ENCODE measurements around the gene OSTN.
"Not testable (repeated sequence)": the region's sequence is repeated elsewhere in the genome, so short reads cannot be mapped to it uniquely, and the experiment has no call there.

The OSTN gene, protein sequence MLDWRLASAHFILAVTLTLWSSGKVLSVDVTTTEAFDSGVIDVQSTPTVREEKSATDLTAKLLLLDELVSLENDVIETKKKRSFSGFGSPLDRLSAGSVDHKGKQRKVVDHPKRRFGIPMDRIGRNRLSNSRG

DNA sequence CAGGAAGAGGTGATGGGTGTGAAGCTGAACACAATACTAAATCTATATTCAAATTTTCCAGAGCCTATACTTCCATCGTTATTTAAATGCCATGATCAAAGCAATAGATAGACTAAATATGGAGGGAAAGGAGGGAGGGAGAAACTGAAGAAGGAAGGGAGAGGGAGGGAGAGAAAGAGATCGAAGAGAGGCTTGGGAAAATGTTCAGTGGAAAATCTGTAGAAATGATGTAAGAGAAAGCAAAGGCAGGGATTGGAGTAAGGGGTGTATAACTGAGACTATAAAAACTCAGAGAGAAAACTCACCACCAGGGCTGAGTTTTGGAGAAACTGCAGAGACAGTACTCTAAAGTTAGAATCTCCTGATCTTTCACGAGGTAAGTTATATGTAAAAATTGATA lies at the start of gene OSTN:
Gene OSTN, plus strand, starts transcription at position 310 of the 400 bp plus-strand sequence. CDS start 13,292 bp downstream, outside the sequence.
- no peak for DNase-seq

DNA sequence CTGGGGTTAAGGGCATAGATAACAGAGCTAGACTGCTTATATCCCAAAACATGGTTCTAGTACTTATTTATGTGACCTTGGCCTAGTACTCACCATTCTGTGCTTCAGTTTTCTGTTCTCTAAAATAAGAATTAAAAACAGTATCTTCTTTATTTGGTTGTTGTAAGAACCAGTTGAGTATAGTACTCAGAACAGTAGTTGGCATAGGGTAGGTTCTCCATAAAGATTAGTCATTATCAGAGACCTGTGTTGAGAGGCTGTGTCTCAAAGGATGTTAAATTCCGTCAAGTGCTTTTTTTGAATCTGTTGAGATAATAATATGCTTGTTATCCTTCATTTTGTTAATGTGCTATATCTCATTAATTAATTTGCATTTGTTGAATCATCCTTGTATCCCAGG lies 47.4 kb upstream of the OSTN start:
- DNase-seq = no peak

DNA sequence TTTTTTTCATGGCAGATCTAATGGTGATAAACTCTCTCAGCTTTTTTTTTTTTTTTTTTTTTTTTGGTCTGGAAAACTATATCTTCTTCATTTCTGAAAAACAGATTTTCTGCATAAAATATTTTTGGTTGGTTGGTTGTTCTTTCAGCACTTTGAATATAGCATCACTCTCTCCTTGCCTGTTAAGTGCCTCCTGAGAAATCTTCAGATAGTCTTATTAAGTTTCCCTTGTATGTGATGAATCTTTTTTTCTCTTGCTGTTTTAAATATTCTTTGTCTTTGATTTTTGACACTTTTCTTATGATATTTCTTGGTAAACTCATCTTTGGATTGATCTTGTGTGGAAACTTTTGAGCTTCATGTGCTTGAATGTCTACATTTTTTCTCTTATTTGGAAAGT lies 44.2 kb upstream of the OSTN start:
- DNase-seq = no peak

DNA sequence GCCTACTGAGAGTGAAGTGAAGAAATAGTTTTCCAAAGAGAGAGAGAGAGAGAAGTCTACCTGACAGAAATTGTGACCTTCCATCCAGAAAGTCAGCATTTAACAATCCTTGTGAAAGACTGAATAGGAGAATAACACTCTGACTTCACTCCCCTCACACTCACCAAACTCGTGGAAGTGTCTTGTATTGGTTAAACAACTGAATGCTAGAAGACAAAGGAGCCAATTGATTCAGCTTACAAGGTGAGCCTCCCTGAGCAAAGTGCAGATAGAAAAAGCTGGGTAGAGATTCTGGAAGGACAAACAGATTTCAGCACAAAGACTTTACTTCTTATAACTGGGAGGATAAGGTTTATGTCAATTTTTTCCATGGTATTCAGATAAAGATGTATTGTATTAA lies 40.8 kb upstream of the OSTN start:
- DNase-seq = no peak

DNA sequence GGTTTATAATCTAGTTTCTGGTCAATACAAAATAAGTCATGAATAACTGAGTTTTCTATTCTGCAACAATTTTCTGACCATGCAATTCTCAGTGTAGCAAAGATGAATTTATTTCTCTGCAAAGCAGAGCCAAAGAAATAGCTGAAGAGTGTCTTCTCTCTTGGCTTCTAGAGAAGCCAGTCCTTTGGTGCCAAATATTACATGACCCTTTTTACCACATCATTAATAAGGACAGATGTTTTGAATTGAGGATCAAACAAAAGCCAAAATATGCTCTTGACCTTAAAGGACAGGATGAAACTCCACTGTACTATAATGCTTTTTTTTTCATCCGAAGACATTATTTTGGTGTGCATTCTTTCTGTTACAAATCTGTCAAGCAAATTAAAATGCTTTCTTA lies 40.2 kb upstream of the OSTN start:
- no peak for DNase-seq

DNA sequence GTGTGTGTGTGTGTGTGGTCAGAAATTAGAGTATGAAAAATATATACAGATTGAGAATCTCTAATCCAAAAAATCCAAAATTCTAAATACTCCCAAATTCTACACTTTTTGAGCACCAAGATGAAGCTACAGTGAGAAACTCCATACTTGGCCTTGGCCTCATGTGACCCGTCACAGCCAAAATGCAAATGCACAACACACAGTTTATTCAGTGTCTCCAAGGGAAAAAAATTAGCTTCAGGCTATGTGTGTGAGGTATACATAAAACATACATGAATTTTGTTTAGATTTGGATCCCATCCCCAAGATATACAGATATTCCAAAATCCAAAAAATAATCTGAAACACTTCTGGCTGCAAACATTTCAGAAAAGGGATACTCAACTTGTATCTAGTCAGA lies 33.2 kb upstream of the OSTN start:
- DNase-seq = no peak

DNA sequence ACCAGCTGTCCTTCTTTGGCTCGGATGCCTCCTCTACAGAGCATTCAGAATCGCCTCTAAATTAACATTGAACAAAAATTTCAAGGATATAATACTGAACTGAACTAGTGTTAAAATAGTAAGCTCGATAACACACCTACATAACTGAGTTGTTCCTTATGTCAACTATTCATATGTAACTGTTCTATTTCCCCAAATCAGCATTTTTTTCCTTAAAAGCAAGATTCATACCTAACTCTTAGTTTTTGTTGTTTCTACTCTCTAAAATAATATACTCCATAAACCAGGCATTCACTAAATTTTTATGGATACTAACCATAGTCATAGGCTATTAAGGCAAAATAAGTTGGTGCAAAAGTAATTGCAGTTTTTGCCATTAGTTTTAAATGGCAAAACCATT lies 32.7 kb upstream of the OSTN start:
- DNase-seq = no peak

DNA sequence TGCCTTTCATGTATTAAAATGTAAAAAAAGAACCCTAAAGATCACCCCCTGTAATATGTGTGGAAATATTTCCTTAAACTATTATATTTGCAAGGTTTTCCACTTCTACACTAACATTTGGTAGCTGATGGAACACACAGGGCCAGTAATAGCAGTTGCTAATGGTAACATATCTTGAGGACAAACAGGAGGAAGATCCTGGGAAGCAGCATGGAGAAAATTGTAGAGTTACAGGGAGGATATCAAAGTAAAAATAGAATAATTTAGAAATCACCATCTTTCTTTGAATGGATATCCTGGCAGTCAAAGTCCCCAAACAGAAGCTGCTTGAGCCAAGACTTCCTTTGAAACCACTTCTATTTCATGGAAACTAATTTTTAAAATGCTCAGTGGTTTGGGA lies 29.5 kb upstream of the OSTN start:
- no peak for DNase-seq

DNA sequence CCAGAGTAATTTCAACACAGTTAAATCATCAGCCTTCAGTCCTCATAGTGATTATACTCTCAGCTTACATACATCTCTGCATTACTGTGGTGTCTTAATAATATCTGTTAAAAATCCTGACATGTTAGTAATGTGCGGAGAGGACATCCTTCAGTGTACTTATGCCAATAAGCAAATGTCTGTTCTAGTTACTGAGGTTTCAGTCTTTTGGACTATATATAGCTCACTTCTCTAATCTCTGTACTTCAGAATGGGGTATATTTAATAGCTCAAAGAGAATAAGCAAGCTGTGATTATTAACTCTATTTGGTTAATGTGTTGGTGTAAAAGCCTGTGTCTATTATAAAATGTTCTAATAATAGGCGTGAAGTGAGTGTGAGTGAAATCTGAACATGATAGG lies 28.9 kb upstream of the OSTN start:
- DNase-seq = no peak

DNA sequence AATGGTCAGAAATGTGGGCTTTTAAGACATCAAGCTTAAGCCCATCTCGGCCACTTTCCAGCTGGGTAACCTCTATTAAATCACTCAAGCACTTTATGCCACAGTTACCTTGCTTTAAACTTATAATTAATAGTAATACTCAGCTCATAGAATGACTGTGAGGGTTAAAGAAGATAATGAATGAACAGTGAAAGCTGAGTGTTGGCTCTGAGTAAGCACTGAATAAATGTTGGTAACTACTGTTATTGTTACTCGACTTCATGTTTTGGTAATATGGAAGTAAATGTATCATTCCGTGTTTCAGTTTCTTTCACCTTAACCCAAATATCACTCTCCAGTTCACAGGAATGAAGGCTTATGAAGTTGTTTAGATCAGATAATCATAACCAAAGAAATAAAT lies 23.9 kb upstream of the OSTN start:
- no peak for DNase-seq

DNA sequence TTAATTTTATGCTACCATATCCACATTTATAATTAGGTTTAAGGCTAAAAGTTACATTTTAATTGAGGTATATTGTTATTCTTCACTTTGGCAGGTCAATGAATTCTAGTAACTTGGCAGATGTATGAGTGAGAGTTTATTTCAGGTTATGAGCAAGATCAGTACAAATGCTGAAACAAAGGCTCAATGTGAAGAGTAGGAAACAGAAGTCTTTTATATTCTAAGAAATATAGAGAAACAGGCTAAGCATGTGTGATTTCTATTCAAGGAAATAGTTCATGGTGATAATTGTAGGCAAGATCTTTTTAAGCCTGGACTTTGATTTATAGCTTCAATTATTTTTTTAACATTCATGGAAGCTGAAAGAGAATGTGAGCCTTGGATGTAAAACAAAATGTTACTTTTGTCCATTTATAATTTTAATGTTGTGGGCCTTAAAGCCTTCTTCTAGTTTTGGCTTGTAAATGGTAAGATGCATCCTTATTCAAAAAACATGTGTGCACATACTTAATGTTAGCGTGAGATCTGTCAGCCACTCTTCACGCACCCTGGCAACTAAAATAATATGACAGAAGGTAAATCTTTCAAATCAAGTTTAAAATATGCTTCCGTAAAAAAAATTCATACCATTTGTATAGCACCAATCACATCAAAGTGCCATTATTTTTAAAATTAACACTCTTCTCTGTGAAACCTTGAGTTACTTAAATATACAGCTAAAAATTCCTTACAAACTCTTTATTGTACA lies 22.8 kb upstream of the OSTN start:
- DNase-seq = no peak

DNA sequence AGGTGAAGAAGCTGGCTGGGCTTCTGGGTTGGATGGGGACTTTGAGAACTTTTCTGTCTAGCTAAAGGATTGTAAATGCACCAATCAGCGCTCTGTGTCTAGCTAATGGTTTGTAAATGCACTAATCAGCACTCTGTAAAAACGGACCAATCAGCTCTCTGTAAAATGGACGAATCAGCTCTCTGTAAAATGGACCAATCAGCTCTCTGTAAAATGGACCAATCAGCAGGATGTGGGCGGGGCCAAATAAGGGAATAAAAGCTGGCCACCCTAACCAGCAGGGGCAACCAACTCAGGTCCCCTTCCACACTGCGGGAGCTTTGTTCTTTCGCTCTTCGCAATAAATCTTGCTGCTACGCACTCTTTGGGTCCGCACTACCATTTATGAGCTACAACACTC lies 13.7 kb upstream of the OSTN start:
- DNase-seq = not testable (repeated sequence)

DNA sequence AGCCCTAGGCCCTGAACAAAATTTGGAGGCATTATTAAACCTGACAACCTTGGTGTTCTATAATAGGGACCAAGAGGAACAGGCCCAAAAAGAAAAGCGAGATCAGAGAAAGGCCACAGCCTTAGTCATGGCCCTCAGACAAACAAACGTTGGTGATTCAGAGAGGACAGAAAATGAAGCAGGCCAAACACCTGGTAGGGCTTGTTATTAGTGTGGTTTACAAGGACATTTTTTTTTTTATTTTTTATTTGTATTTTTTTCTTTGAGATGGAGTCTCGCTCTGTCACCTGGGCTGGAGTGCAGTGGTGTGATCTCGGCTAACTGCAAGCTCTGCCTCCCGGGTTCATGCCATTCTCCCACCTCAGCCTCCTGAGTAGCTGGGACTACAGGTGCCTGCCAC lies 10.8 kb upstream of the OSTN start:
- DNase-seq = not testable (repeated sequence)

DNA sequence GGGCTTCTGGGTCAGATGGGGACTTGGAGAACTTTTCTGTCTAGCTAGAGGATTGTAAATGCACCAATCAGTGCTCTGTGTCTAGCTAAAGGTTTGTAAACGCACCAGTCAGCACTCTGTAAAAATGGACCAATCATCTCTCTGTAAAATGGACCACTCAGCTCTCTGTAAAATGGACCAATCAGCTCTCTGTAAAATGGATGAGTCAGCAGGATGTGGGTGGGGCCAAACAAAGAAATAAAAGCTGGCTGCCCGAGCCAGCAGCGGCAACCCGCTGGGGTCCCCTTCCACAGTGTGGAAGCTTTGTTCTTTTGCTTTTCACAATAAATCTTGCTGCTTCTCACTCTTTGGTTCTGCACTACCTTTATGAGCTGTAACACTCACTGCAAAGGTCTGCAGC lies 6.8 kb upstream of the OSTN start:
- DNase-seq = not testable (repeated sequence)

DNA sequence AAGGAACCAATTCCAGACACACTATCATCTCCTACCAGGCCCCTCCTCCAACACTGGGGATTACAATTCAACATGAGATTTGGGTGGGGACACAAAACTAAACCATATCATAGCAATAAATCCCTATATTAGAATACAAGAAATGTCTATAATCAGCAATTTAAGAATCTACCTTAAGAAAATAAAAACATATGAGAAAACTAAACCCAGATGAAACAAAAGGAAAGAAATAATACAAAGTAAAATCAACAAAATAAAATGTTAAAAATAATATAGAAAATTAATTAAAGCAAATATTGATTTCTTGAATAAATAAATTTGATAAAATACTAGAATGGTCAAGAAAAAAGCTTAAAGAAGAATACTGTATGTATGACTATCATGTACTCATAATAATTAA lies 6.1 kb upstream of the OSTN start:
- DNase-seq = no peak

DNA sequence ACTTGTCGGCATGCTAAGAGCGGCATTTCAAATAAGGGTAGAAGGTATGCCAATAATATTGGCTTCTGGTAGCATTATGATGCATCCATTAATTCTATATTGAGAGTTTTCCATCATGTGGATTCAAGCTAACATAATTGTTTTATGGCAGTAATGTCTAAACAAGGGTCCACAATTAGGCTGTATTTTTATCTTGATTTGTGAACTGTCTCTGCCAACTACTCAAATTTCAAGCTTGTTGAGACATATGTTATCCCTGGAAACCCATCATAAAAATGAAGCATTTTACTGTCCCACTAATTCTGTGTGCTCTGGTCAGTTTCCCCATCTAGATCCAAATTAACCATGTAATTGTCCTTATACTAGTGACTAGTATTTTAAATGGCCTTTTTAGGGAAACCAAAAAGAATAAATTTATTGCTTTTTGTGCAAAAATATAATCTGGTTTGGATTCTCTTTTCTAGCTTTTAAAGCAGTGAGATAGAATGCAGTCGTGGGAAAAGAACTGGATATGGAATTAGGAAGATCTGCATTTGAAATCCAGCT lies 1.2 kb upstream of the OSTN start:
- no peak for DNase-seq

DNA sequence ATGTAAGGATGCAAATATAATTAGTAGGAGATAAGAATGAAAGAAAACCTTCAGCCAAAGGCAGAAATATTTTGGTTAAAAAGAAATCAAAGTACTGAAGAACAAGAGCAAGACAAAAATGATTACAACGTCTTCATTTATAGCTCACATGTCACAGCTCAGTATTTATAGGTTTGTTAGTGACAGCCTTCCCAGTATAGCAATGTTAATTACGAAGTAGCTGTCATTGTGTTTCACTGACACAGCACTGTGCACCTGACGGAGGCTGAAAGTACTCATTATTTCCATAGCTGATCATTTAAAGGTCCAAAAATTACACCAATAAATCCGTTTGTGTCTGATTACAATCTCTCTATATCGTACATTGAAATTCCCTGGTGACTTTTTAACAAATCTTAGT lies 561 bp upstream of the OSTN start:
- no peak for DNase-seq

DNA sequence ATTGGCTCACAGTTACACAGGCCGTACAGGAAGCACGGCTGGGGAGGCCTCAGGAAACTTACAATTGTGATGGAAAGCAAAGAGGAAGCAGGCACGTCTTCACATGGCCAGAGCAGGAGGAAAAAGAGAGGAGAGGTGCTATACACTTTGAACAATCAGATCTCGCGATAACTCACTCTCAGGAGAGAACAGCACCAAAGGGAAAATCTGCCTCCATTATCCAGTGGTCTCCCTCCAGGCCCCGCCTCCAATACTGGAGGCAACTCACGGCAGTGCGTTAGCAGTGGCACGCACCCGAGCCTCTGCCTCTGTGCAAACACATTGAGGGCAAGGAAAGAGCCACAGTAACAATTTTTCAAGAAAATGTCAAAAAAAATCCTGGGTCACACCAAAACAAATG lies 11.0 kb downstream of the OSTN start:
- no peak for DNase-seq

DNA sequence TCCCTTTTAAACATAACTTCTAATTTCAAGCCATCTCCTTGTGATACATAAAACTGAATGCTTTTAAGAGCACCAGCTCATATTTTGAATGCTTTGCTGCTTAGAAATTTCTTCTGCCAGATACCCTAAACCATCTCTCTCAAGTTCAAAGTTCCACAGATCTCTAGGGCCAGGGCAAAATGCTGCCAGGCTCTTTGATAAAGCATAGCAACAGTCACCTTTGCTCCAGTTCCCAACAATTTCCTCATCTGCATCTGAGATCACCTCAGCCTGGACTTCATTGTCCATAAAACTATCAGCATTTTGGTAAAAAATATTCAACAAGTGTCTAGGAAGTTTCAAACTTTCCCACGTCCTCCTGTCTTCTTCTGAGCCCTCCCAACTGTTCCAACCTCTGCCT lies 17.5 kb downstream of the OSTN start:
- DNase-seq = no peak

DNA sequence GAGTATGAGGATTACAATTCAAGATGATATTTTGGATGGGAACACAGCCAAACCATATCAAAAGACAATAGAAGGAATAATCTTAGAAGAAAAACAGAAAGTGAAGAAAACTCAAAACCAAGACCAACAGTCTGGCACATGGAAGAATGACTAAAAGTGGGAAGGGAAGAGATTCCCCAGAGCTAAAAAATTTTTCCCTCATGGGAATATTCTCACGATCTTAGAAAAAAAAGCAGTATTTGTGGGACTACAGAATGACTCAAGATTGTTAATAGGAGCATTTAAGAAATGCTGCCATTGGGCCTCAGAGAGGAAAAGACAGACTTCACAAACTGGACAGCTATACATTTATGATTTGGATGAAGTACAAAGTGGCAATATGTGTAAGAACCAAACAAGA lies 18.3 kb downstream of the OSTN start:
- DNase-seq = no peak

DNA sequence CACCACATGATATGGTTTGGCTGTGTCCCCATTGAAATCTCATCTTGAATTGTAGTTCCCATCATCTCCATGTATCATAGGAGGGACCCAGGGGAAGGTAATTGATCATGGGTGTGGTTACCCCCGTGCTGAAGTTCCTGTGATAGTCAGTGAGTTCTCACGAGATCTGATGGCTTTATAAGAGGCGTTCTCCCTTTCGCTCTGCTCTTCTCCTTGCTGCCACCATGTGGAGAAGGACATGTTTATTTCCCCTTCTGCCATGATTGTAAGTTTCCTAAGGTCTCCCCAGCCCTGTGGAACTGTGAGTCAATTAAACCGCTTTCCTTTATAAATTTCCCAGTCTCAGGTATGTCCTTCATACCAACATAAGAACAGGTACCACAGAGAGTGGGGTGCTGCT lies 21.9 kb downstream of the OSTN start:
- no peak for DNase-seq

DNA sequence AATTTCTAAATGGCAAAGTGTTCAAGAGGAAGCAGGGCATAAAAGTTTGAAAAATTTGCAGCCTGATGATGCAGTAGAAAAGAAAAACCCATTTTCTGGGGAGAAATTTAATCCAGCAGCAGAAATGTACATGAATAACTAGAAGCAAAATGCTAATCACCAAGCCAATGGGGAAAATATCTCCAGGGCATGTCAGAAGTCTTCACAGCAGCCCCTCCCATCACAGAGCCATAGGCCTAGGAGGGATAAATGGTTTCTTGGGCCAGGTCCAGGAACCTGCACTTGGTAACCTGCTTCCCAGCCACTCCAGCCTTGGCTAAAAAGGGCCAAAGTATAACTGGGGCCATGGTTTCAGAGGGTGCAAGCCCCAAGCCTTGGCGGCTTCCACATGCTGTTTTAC lies 22.6 kb downstream of the OSTN start:
- no peak for DNase-seq

DNA sequence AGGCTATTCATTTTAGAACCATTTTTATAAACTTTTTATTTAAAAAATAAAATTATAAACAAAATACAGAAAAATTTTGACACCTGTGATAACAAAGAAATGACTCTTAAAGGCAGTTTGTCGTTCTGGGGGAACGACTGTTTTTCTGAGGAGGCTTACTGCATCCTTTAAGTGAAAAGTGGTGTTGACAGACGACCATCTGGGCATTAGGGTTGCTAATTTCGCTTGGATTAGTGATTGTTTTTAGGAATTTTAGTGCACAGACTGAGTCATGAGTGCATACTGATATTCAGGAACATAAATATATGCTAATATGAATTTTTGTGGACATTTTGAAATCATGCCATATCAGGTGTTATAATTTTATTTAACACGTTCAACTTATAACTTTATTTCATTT lies 28.5 kb downstream of the OSTN start:
- DNase-seq = no peak

DNA sequence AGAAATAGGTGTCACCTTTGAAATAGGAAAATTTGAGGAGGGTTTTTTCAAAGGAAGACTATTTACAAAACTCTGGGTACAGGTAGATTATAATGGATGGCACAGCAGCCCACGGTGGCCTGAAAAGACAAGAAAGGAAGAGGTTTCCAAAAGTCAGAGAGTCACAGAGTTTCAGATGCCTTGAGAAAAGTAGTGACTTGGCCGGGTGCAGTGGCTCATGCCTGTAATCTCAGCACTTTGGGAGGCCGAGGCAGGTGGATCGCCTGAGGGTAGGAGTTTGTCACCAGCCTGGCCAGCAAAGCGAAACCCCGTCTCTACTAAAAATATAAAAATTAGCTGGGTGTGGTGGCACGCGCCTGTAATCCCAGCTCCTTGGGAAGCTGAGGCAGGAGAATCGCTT lies 35.2 kb downstream of the OSTN start:
- no peak for DNase-seq
